PC-9 (cell line): ENCODE results near the gene ABHD17A.
"Not testable (repeated sequence)": the region's sequence is repeated elsewhere in the genome, so short reads cannot be mapped to it uniquely, and the experiment has no call there.

Experiments used
- CTCF ChIP-seq: fragments of 200-600 bp; sonication (generic); conservative IDR thresholded peaks from 2 replicates; pipeline ENCODE4 v1.6.1; 2017; ENCODE audit warnings: mixed run types, antibody characterized with exemption, mild to moderate bottlenecking, moderate library complexity
- EZH2 ChIP-seq: fragments of 200-600 bp; sonication (generic); IDR thresholded peaks from 2 replicates; pipeline ENCODE4 v1.8.0; 2017; ENCODE audit warnings: antibody characterized with exemption, low read depth

- not testable (repeated sequence) for TF ChIP-seq CTCF, EZH2
Measured at GRCh38 chr19:1879982-1880381, 5.3 kb downstream of the ABHD17A start.
